OCI-LY7 (cell line): ENCODE data around the gene PITPNC1.

Experiments
- EZH2phosphoT487 ChIP-seq: fragments of 200-600 bp; sonication (generic); IDR thresholded peaks from 2 replicates; pipeline ENCODE4 v1.6.1; 2018; ENCODE audit warnings: low read depth, borderline replicate concordance, mild to moderate bottlenecking, mixed run types, antibody characterized with exemption, low read length, moderate library complexity, mixed read lengths
- TF ChIP-seq, protein P1 (sequence below): fragments of 200-600 bp; sonication (generic); conservative IDR thresholded peaks from 2 replicates; pipeline ENCODE4 v1.5.1; 2014; ENCODE audit warnings: mild to moderate bottlenecking, antibody characterized with exemption, low read length, moderate library complexity, mixed read lengths

- TF ChIP-seq, protein P1, sequence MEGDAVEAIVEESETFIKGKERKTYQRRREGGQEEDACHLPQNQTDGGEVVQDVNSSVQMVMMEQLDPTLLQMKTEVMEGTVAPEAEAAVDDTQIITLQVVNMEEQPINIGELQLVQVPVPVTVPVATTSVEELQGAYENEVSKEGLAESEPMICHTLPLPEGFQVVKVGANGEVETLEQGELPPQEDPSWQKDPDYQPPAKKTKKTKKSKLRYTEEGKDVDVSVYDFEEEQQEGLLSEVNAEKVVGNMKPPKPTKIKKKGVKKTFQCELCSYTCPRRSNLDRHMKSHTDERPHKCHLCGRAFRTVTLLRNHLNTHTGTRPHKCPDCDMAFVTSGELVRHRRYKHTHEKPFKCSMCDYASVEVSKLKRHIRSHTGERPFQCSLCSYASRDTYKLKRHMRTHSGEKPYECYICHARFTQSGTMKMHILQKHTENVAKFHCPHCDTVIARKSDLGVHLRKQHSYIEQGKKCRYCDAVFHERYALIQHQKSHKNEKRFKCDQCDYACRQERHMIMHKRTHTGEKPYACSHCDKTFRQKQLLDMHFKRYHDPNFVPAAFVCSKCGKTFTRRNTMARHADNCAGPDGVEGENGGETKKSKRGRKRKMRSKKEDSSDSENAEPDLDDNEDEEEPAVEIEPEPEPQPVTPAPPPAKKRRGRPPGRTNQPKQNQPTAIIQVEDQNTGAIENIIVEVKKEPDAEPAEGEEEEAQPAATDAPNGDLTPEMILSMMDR, result no peak
- no peak for TF ChIP-seq EZH2phosphoT487
These were observed 10.6 kb upstream of the PITPNC1 start, which contains the start of gene PSMD12 for GRCh38 chr17:67366193-67367157.
